WTC11 (cell line): ENCODE results near the gene CAPN1. TPM values are rescaled to one million over a fixed set of nuclear protein-coding genes. Genes with fewer than 3 reads are reported as not detected.

Source experiments
- ATAC-seq: fragments of 200-7000 bp; cut with Tn5 transposase; 2 replicates; pipeline ENCODE4 v1.10.0; 2021; ENCODE audit warnings: mild to moderate bottlenecking, moderate library complexity
- CTCF ChIA-PET: fragments of 300-600 bp; sonication (Branson Sonifier 250); formaldehyde crosslinking; loops from one replicate; lab custom pipeline; 2021; ENCODE audit warnings: antibody characterized with exemption; lab: Charles Lee
- POLR2A ChIA-PET: fragments of 350-600 bp; sonication (Branson Sonifier 250); formaldehyde crosslinking; loops from one replicate; lab custom pipeline; 2021; ENCODE audit warnings: antibody characterized with exemption; lab: Charles Lee
- DNase-seq: peaks from one replicate; pipeline ENCODE4 v3.0.0; 2021; ENCODE audit warnings: low spot score
- H3K27ac Mint-ChIP-seq: 2 replicates; pipeline ENCODE4 v1.8.0; 2021; ENCODE audit warnings: mixed read lengths
- H3K27me3 Mint-ChIP-seq: 2 replicates; pipeline ENCODE4 v1.8.0; 2021; ENCODE audit warnings: low read depth, mild to moderate bottlenecking, moderate library complexity, mixed read lengths
- H3K36me3 Mint-ChIP-seq: 2 replicates; pipeline ENCODE4 v1.8.0; 2021; ENCODE audit warnings: mixed read lengths
- H3K4me1 Mint-ChIP-seq: 2 replicates; pipeline ENCODE4 v1.8.0; 2022; ENCODE audit warnings: mixed read lengths
- H3K4me3 Mint-ChIP-seq: 2 replicates; pipeline ENCODE4 v1.8.0; 2021; ENCODE audit warnings: mild to moderate bottlenecking, moderate library complexity, mixed read lengths
- H3K9me3 Mint-ChIP-seq: 2 replicates; pipeline ENCODE4 v1.8.0; 2021; ENCODE audit warnings: mixed read lengths
- ATF1 ChIP-seq: sonication (generic); formaldehyde crosslinking; IDR thresholded peaks from 2 replicates; pipeline ENCODE4 v1.8.1; 2023; ENCODE audit warnings: mild to moderate bottlenecking, moderate library complexity, missing genetic modification reagents
- ATF6 ChIP-seq: sonication (generic); formaldehyde crosslinking; IDR thresholded peaks from 2 replicates; pipeline ENCODE4 v1.8.1; 2023; ENCODE audit warnings: mild to moderate bottlenecking, missing genetic modification reagents
- ELF4 ChIP-seq: sonication (generic); formaldehyde crosslinking; IDR thresholded peaks from 2 replicates; pipeline ENCODE4 v1.8.1; 2022; ENCODE audit warnings: low read depth, mild to moderate bottlenecking, moderate library complexity, missing genetic modification reagents
- FOXJ3 ChIP-seq: sonication (generic); formaldehyde crosslinking; IDR thresholded peaks from 2 replicates; pipeline ENCODE4 v1.9.0; 2021; ENCODE audit warnings: missing genetic modification reagents, mild to moderate bottlenecking, borderline replicate concordance
- GABPB1 ChIP-seq: sonication (generic); formaldehyde crosslinking; IDR thresholded peaks from 2 replicates; pipeline ENCODE4 v1.8.1; 2023; ENCODE audit warnings: mild to moderate bottlenecking, missing genetic modification reagents
- GTF2I ChIP-seq: fragments of 250-450 bp; sonication (Bioruptor Pico); conservative IDR thresholded peaks from 2 replicates; pipeline ENCODE4 v1.4.0; 2021; ENCODE audit warnings: mild to moderate bottlenecking
- JUN ChIP-seq: sonication (generic); formaldehyde crosslinking; IDR thresholded peaks from 2 replicates; pipeline ENCODE4 v1.8.0; 2023; ENCODE audit warnings: mild to moderate bottlenecking, missing genetic modification reagents
- MLX ChIP-seq: sonication (generic); formaldehyde crosslinking; IDR thresholded peaks from 2 replicates; pipeline ENCODE4 v1.8.1; 2023; ENCODE audit warnings: mild to moderate bottlenecking, missing genetic modification reagents, moderate library complexity
- NR3C1 ChIP-seq: sonication (generic); formaldehyde crosslinking; conservative IDR thresholded peaks from 2 replicates; pipeline ENCODE4 v1.8.1; 2023; ENCODE audit warnings: low read depth, mild to moderate bottlenecking, missing genetic modification reagents
- PRRX2 ChIP-seq: fragments of 250-450 bp; sonication (Bioruptor Pico); IDR thresholded peaks from 2 replicates; pipeline ENCODE4 v1.8.0; 2021; ENCODE audit warnings: mild to moderate bottlenecking
- RELA ChIP-seq: sonication (generic); formaldehyde crosslinking; IDR thresholded peaks from 2 replicates; pipeline ENCODE4 v1.8.1; 2022; ENCODE audit warnings: missing genetic modification reagents, mild to moderate bottlenecking, borderline replicate concordance
- SMAD3 ChIP-seq: sonication (generic); formaldehyde crosslinking; IDR thresholded peaks from 2 replicates; pipeline ENCODE4 v1.8.0; 2022; ENCODE audit warnings: missing genetic modification reagents, mild to moderate bottlenecking, borderline replicate concordance
- SMAD4 ChIP-seq: sonication (generic); formaldehyde crosslinking; IDR thresholded peaks from 2 replicates; pipeline ENCODE4 v1.8.0; 2022; ENCODE audit warnings: mild to moderate bottlenecking, missing genetic modification reagents
- ZMAT4 ChIP-seq: fragments of 250-450 bp; sonication (Bioruptor Pico); IDR thresholded peaks from 2 replicates; pipeline ENCODE4 v1.9.0; 2021; ENCODE audit warnings: mild to moderate bottlenecking
- ZNF317 ChIP-seq: sonication (generic); formaldehyde crosslinking; IDR thresholded peaks from 2 replicates; pipeline ENCODE4 v1.8.1; 2023; ENCODE audit warnings: low read depth, mild to moderate bottlenecking, moderate library complexity, missing genetic modification reagents, borderline replicate concordance
- ZNF425 ChIP-seq: fragments of 250-450 bp; sonication (Bioruptor Pico); conservative IDR thresholded peaks from 2 replicates; pipeline ENCODE4 v1.9.0; 2021; ENCODE audit warnings: mild to moderate bottlenecking
- total RNA-seq: library from RNA; stranded (reverse); gene quantifications from 3 replicates; pipeline ENCODE4 v1.2.3, GENCODE V29; 2021
- TF ChIP-seq, protein P1 (sequence below): sonication (generic); formaldehyde crosslinking; IDR thresholded peaks from 2 replicates; pipeline ENCODE4 v1.8.1; 2023; ENCODE audit warnings: mild to moderate bottlenecking, missing genetic modification reagents, borderline replicate concordance
- TF ChIP-seq, protein P2 (sequence below): sonication (generic); formaldehyde crosslinking; IDR thresholded peaks from 2 replicates; pipeline ENCODE4 v1.8.1; 2022; ENCODE audit warnings: low read depth, mild to moderate bottlenecking, moderate library complexity, missing genetic modification reagents, borderline replicate concordance

Gene CAPN1
- total RNA-seq, 1 experiment from 2014 or later, result 257 TPM

DNA sequence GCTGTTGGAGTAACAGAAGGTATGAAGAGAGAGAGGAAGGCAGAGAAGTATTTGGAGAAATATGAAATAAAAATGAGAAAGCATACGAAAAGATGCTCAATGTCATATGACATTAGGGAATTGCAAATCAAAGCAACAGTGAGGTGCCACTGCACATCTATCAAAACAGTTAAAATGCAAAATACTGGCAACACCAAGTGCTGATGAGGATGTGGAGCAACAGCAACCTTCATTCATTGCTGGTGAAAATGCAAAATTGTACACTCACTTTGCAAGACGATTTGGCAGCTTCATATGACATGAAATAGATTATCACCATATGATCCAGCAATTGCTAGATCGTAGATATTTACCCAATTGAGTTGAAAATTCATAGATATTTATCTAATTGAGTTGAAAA lies 21.1 kb upstream of the CAPN1 start (continued):
- TF ChIP-seq ATF6 (CRISPR knock-in tag), result no peak
- TF ChIP-seq ZNF425 (CRISPR knock-in tag), result no peak
- TF ChIP-seq, protein P1, sequence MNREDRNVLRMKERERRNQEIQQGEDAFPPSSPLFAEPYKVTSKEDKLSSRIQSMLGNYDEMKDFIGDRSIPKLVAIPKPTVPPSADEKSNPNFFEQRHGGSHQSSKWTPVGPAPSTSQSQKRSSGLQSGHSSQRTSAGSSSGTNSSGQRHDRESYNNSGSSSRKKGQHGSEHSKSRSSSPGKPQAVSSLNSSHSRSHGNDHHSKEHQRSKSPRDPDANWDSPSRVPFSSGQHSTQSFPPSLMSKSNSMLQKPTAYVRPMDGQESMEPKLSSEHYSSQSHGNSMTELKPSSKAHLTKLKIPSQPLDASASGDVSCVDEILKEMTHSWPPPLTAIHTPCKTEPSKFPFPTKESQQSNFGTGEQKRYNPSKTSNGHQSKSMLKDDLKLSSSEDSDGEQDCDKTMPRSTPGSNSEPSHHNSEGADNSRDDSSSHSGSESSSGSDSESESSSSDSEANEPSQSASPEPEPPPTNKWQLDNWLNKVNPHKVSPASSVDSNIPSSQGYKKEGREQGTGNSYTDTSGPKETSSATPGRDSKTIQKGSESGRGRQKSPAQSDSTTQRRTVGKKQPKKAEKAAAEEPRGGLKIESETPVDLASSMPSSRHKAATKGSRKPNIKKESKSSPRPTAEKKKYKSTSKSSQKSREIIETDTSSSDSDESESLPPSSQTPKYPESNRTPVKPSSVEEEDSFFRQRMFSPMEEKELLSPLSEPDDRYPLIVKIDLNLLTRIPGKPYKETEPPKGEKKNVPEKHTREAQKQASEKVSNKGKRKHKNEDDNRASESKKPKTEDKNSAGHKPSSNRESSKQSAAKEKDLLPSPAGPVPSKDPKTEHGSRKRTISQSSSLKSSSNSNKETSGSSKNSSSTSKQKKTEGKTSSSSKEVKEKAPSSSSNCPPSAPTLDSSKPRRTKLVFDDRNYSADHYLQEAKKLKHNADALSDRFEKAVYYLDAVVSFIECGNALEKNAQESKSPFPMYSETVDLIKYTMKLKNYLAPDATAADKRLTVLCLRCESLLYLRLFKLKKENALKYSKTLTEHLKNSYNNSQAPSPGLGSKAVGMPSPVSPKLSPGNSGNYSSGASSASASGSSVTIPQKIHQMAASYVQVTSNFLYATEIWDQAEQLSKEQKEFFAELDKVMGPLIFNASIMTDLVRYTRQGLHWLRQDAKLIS (CRISPR knock-in tag), result no peak
- TF ChIP-seq FOXJ3 (CRISPR knock-in tag), result no peak
- TF ChIP-seq ELF4 (CRISPR knock-in tag), result no peak

DNA sequence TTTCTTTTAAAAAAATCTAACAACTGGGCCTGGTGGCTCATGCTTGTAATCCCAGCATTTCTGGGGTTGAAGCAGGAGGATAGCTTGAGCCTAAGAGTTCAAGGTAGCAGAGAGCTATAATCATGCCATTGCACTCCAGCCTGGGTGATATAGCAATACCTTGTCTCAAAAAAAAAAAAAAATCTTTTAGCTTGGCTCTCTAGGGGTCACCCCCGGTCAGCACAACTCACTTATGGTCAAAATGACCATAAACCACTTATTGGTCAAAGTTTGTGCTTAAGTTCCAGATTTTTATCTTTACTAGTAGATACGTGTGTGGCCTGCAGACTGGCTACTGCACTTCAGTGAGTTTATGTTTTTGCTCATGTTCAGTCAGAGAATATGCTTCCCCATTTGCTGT lies 18.0 kb upstream of the CAPN1 start:
- Mint-ChIP-seq H3K4me1 (peaks cover 9% of the 10 kb centered on the region), H3K4me3 (no peak overlapping the region), H3K27me3 (peaks cover 4% of the 10 kb centered on the region; the same call in 1 of the 2 replicates), H3K27ac (no peak overlapping the region), H3K36me3 (no peaks in the 10 kb centered on the region), H3K9me3 (no peaks in the 10 kb centered on the region)
- no peak for ATAC-seq
- no peak for DNase-seq
- ChIA-PET CTCF (interaction anchor here (0.8 kb wide), 1 partner anchor 18 kb away, joined by 3 read pairs; the partner anchor contains the start of gene CAPN1), POLR2A (no interaction called here)
- TF ChIP-seq ATF1 (CRISPR knock-in tag) (no peak), MLX (no peak), JUN (CRISPR knock-in tag) (no peak), GTF2I (CRISPR knock-in tag) (no peak), PRRX2 (CRISPR knock-in tag) (no peak), NR3C1 (CRISPR knock-in tag) (no peak), ZNF317 (CRISPR knock-in tag) (no peak)

DNA sequence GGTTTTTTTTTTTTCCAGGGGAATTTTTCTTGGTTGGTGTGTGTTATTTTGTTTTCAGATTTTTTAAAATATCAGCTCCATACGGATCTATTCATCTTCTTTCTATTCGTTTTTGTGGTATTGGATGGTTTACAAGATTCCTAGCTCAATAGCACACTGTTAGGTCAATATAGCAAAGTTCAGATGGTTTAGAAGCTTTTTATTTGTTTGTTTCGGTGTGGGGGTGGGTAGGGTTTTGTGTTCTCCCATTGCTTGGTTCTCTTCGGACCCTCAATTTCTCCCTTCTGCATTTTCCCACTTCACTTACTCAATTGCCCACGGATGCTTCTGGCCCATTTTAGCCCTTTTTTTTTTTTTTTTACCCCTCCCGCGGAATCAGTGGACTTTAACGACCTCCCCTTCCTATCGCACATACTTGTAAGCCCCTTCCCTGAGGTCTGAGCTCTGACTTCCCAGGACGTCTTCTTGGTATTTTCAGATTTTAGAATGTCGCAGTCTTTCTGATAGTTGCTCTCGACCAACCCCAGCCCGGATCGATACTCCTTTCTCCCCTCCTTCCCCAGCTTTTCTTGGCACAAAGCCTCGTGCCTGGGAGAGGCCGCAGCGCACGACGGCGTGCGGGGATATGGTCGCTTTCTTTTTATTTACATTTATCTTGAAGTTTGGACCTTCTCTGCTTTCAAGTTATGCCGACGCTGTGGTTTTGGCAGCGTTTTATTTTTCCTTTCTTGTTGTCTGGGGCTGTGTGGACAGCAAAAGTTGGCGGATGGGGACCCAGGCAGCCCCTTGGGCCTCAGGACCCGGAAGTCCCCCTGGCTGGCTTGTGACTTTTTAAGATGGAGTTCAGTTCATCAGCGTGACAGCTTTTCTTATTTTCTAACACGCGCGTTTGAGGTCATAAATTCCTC lies 16.1 kb upstream of the CAPN1 start:
- peaks cover 14% of the 10 kb centered on the region for H3K4me1 Mint-ChIP-seq
- ChIA-PET CTCF (interaction anchor here (0.7 to 1.7 kb wide), 12 partner anchors 14 to 377 kb away, joined by 3 to 6 read pairs (median 4); partner anchors contain the start of genes CAPN1 and ZNHIT2), POLR2A (interaction anchor here (0.7 to 0.8 kb wide), 3 partner anchors 47 to 701 kb away, joined by 3 to 5 read pairs (median 3); no protein-coding TSS in a partner anchor)
- H3K27me3 Mint-ChIP-seq, result peaks cover 4% of the 10 kb centered on the region; the same call in 1 of the 2 replicates
- no peak overlapping the region for H3K4me3 Mint-ChIP-seq
- DNase-seq (no peak), ATAC-seq (no peak)
- no peaks in the 10 kb centered on the region for H3K36me3 Mint-ChIP-seq
- no peaks in the 10 kb centered on the region for H3K9me3 Mint-ChIP-seq
- peak overlapping the region; percentile 0; the same call in 1 of the 2 replicates for H3K27ac Mint-ChIP-seq
- no peak for TF ChIP-seq RELA (CRISPR knock-in tag)
- no peak for TF ChIP-seq JUN (CRISPR knock-in tag)
- no peak for TF ChIP-seq SMAD4 (CRISPR knock-in tag)
- no peak for TF ChIP-seq ZMAT4
- TF ChIP-seq, protein P2, sequence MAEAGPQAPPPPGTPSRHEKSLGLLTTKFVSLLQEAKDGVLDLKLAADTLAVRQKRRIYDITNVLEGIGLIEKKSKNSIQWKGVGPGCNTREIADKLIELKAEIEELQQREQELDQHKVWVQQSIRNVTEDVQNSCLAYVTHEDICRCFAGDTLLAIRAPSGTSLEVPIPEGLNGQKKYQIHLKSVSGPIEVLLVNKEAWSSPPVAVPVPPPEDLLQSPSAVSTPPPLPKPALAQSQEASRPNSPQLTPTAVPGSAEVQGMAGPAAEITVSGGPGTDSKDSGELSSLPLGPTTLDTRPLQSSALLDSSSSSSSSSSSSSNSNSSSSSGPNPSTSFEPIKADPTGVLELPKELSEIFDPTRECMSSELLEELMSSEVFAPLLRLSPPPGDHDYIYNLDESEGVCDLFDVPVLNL, result no peak
- no peak for TF ChIP-seq SMAD3 (CRISPR knock-in tag)
- peak; percentile 51; the same call in 1 of the 2 replicates for TF ChIP-seq GABPB1
